ENCODE measurements around the gene DUSP16.

- TF ChIP-seq CTCF (IDR thresholded peaks at IDR 0.05) (no peak), POLR2A (IDR thresholded peaks at IDR 0.05) (no peak)
Measured at GRCh38 chr12:12427568-12427967, 135.1 kb downstream of the DUSP16 start.

Measured in tibial nerve (tissue), 3 donors.